Activated naive CD4-positive, alpha-beta T cell treated with anti-CD3 and anti-CD28 coated beads, Interleukin-2, amount 10 ng/mL, durations not matched to agents 7 days and 5 days (primary cell): ENCODE measurements around the gene SLC26A1.
"Not testable (repeated sequence)": the region's sequence is repeated elsewhere in the genome, so short reads cannot be mapped to it uniquely, and the experiment has no call there.

Source experiments
- CTCF ChIA-PET: fragments of 350-600 bp; sonication (Branson Sonifier 250); formaldehyde crosslinking; loops from one replicate; lab custom pipeline; 2021; ENCODE audit warnings: antibody characterized with exemption; lab: Charles Lee
- DNase-seq: peaks from one replicate; pipeline ENCODE4 v3.0.0-alpha.2; 2020
- H3K27ac Mint-ChIP-seq: one replicate; pipeline ENCODE4 v1.8.0; 2021; ENCODE audit warnings: mild to moderate bottlenecking, moderate library complexity, mixed read lengths
- H3K27me3 Mint-ChIP-seq: one replicate; pipeline ENCODE4 v1.8.0; 2021; ENCODE audit warnings: mild to moderate bottlenecking, mixed read lengths
- H3K36me3 Mint-ChIP-seq: one replicate; pipeline ENCODE4 v1.8.0; 2021; ENCODE audit warnings: mixed read lengths
- H3K4me1 Mint-ChIP-seq: one replicate; pipeline ENCODE4 v1.8.0; 2021; ENCODE audit warnings: mixed read lengths
- H3K4me3 Mint-ChIP-seq: one replicate; pipeline ENCODE4 v1.8.0; 2021; ENCODE audit warnings: mild to moderate bottlenecking, moderate library complexity, mixed read lengths
- H3K9me3 Mint-ChIP-seq: one replicate; pipeline ENCODE4 v1.8.0; 2021; ENCODE audit warnings: mixed read lengths

SLC26A1 gene

GRCh38 chr4:948101-948935 is 44.9 kb downstream of the SLC26A1 start:
- H3K36me3 Mint-ChIP-seq = no peaks in the 10 kb centered on the region
- no peak overlapping the region for H3K4me3 Mint-ChIP-seq
- CTCF ChIA-PET = no interaction called here
- H3K27me3 Mint-ChIP-seq = peaks cover 18% of the 10 kb centered on the region
- H3K27ac Mint-ChIP-seq = no peak overlapping the region
- H3K9me3 Mint-ChIP-seq = no peaks in the 10 kb centered on the region
- peak; percentile 10 for DNase-seq
- H3K4me1 Mint-ChIP-seq = no peaks in the 10 kb centered on the region

GRCh38 chr4:947491-947971 is 45.7 kb downstream of the SLC26A1 start:
- Mint-ChIP-seq H3K27me3 (peaks cover 18% of the 10 kb centered on the region), H3K4me3 (no peak overlapping the region), H3K4me1 (no peaks in the 10 kb centered on the region), H3K9me3 (no peaks in the 10 kb centered on the region), H3K36me3 (no peaks in the 10 kb centered on the region), H3K27ac (no peak overlapping the region)
- peak; percentile 11 for DNase-seq
- CTCF ChIA-PET = no interaction called here

GRCh38 chr4:946517-947471 is 46.4 kb downstream of the SLC26A1 start:
- CTCF ChIA-PET = no interaction called here
- Mint-ChIP-seq H3K4me3 (no peak overlapping the region), H3K4me1 (no peaks in the 10 kb centered on the region), H3K27me3 (peaks cover 18% of the 10 kb centered on the region), H3K36me3 (no peaks in the 10 kb centered on the region), H3K27ac (no peak overlapping the region), H3K9me3 (no peaks in the 10 kb centered on the region)
- peak; percentile 10 for DNase-seq

GRCh38 chr4:946103-946450 is 47.1 kb downstream of the SLC26A1 start:
- Mint-ChIP-seq H3K4me1 (no peaks in the 10 kb centered on the region), H3K9me3 (no peaks in the 10 kb centered on the region), H3K27ac (no peak overlapping the region), H3K4me3 (no peak overlapping the region), H3K36me3 (no peaks in the 10 kb centered on the region), H3K27me3 (peaks cover 18% of the 10 kb centered on the region)
- CTCF ChIA-PET = no interaction called here
- DNase-seq = no peak

GRCh38 chr4:945274-946102 is 47.7 kb downstream of the SLC26A1 start:
- no peak for DNase-seq
- CTCF ChIA-PET = no interaction called here
- no peaks in the 10 kb centered on the region for H3K9me3 Mint-ChIP-seq
- peaks cover 18% of the 10 kb centered on the region for H3K27me3 Mint-ChIP-seq
- peak overlapping the region; percentile 16 for H3K27ac Mint-ChIP-seq
- no peaks in the 10 kb centered on the region for H3K4me1 Mint-ChIP-seq
- no peak overlapping the region for H3K4me3 Mint-ChIP-seq
- H3K36me3 Mint-ChIP-seq = no peaks in the 10 kb centered on the region

GRCh38 chr4:939508-939907 is 53.7 kb downstream of the SLC26A1 start:
- H3K4me1 Mint-ChIP-seq, H3K9me3 Mint-ChIP-seq, H3K27ac Mint-ChIP-seq, H3K36me3 Mint-ChIP-seq, CTCF ChIA-PET, DNase-seq, H3K4me3 Mint-ChIP-seq, H3K27me3 Mint-ChIP-seq: not testable (repeated sequence)
